Activated CD4-positive, alpha-beta T cell treated with anti-CD3 and anti-CD28 coated beads for 36 hours (primary cell): ENCODE data around the gene DGKG. TPM values are rescaled to one million over a fixed set of nuclear protein-coding genes. Genes with fewer than 3 reads are reported as not detected.

Source experiments
- ATAC-seq: fragments of 200-7000 bp; cut with Tn5 transposase; one replicate; pipeline ENCODE4 v1.10.0; 2021; ENCODE audit warnings: mild to moderate bottlenecking, moderate library complexity
- CTCF ChIA-PET: fragments of 350-600 bp; sonication (Branson Sonifier 250); formaldehyde crosslinking; loops from one replicate; lab custom pipeline; 2021; ENCODE audit warnings: antibody characterized with exemption; lab: Charles Lee
- POLR2A ChIA-PET: fragments of 350-600 bp; sonication (Branson Sonifier 250); formaldehyde crosslinking; loops from one replicate; lab custom pipeline; 2021; ENCODE audit warnings: antibody characterized with exemption, inconsistent platforms; lab: Charles Lee
- DNase-seq: peaks from one replicate; pipeline ENCODE4 v3.0.0-alpha.2; 2020
- H3K27ac Mint-ChIP-seq: one replicate; pipeline ENCODE4 v1.8.0; 2021; ENCODE audit warnings: mixed read lengths
- H3K27me3 Mint-ChIP-seq: one replicate; pipeline ENCODE4 v1.8.0; 2021; ENCODE audit warnings: mixed read lengths
- H3K36me3 Mint-ChIP-seq: one replicate; pipeline ENCODE4 v1.8.0; 2021; ENCODE audit warnings: low read depth, mixed read lengths
- H3K4me1 Mint-ChIP-seq: one replicate; pipeline ENCODE4 v1.8.0; 2021; ENCODE audit warnings: mixed read lengths
- H3K4me3 Mint-ChIP-seq: one replicate; pipeline ENCODE4 v1.8.0; 2021; ENCODE audit warnings: mild to moderate bottlenecking, moderate library complexity, mixed read lengths
- H3K9me3 Mint-ChIP-seq: one replicate; pipeline ENCODE4 v1.8.0; 2021; ENCODE audit warnings: low read depth, mixed read lengths
- intact Hi-C, 2 experiments: fragments of 100-400 bp; cut with DNase I in 1 of 2; cut with micrococcal nuclease in 1 of 2; formaldehyde crosslinking; loops; one replicate each; pipeline versions ENCODE4 v1.14.2 to v1.15.1; 2022 to 2024; cut with DNase I, micrococcal nuclease
- total RNA-seq, 2 experiments: library from RNA; stranded (reverse); gene quantifications; one replicate each; pipeline ENCODE4 v1.2.3, GENCODE V29; 2021

DGKG gene
- total RNA-seq, 2 experiments from 2014 or later, result 0.71 to 1.3 TPM

GRCh38 chr3:186099178-186099577 lies 262.9 kb downstream of the DGKG start:
- H3K36me3 Mint-ChIP-seq, result no peaks in the 10 kb centered on the region
- CTCF ChIA-PET, result no interaction called here

DNA sequence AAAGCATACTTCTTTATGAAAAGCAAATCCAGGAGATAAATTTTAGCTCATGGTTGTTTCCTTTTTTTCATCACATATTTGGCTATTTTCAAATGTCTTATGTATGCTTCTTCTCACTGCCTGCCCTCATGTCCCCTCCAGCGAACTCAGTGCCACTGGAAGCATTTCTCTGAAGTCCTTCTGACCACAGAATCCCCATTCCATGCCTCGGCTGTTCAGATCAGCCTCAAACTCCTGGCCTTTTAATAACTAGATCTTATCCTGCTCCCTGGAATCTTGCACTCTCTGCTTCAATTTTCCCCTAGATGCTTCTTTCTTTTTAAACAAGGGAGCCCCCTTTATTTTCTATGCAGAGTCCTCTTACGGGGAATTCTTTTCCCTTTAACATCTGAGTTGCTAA lies 263.3 kb downstream of the DGKG start:
- no peaks in the 10 kb centered on the region for H3K9me3 Mint-ChIP-seq
- H3K4me3 Mint-ChIP-seq, result no peak overlapping the region
- no peak for DNase-seq
- ChIA-PET CTCF (no interaction called here), POLR2A (no interaction called here)
- intact Hi-C loops, result loop anchor here in 1 of 2 experiments (2.0 kb wide), 1 partner anchor 60 kb away; no protein-coding TSS in a partner anchor
- H3K36me3 Mint-ChIP-seq, result no peaks in the 10 kb centered on the region
- peaks cover 62% of the 10 kb centered on the region for H3K27me3 Mint-ChIP-seq
- no peak for ATAC-seq
- peaks cover 5% of the 10 kb centered on the region for H3K4me1 Mint-ChIP-seq
- H3K27ac Mint-ChIP-seq, result no peak overlapping the region

More at GRCh38 chr3:186099178-186099577, 262.9 kb downstream of the DGKG start:
- ATAC-seq (no peak), DNase-seq (no peak)
- H3K4me1 Mint-ChIP-seq, result peaks cover 6% of the 10 kb centered on the region
- H3K27ac Mint-ChIP-seq, result no peak overlapping the region
- no peak overlapping the region for H3K4me3 Mint-ChIP-seq
- no peaks in the 10 kb centered on the region for H3K9me3 Mint-ChIP-seq
- intact Hi-C loops, result loop anchor here in 1 of 2 experiments (2.0 kb wide), 1 partner anchor 60 kb away; no protein-coding TSS in a partner anchor
- H3K27me3 Mint-ChIP-seq, result peaks cover 59% of the 10 kb centered on the region
- POLR2A ChIA-PET, result interaction anchor here (0.6 kb wide), 2 partner anchors 18 to 243 kb away, joined by 5 to 8 read pairs; no protein-coding TSS in a partner anchor

DNA sequence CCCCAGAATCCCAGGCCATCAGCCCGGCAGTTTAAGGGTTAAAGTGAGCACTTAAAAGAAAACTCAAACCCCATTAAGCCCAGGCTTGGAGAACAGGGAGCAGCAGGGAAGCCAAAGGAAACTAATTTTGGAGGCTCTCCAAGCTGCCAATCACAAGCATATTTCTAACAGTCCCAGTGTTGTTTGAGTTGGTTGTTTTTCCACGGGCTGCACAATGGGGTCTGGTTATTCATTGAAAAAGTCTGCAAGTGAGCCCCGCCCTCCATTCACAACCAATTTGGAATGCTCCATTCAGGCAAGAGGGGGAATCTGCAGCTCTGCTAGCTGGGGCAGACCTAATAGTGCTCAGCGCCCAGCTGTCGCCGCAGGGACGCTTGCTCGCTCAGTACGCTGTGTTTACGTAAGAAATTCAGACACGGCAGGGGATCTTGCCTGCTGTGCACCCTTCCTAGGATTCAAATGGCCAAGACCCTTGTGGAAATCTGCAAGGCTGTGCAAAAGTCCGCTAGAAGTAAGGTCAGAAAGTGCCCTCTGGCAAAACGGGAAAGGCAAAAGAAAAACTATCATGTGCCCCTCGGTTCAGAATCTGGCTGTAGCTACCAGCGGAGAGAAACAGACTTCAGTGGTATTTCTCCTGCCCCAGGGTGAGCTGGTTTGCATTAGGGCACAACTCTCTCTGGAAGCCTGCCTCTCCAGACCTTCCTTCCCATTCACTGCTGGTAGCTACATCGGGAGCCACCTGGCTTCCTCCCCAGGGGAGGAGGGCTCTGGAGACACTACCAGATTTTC lies 264.2 kb downstream of the DGKG start:
- CTCF ChIA-PET, result interaction anchor here (0.6 to 0.8 kb wide), 4 partner anchors 86 to 1185 kb away, joined by 3 to 7 read pairs (median 4); no protein-coding TSS in a partner anchor
- Mint-ChIP-seq H3K9me3 (no peaks in the 10 kb centered on the region), H3K4me1 (peaks cover 3% of the 10 kb centered on the region), H3K36me3 (no peaks in the 10 kb centered on the region), H3K27ac (no peak overlapping the region), H3K27me3 (peaks cover 62% of the 10 kb centered on the region), H3K4me3 (no peak overlapping the region)
- POLR2A ChIA-PET, result interaction anchor here (0.6 kb wide), 1 partner anchor 162 kb away, joined by 3 read pairs; no protein-coding TSS in a partner anchor
- peak; percentile 11 for DNase-seq
- intact Hi-C loops, result loop anchor here in 1 of 2 experiments (2.0 kb wide), 1 partner anchor 59 kb away; no protein-coding TSS in a partner anchor
- peak; percentile 60 for ATAC-seq

- H3K4me1 Mint-ChIP-seq, result peaks cover 3% of the 10 kb centered on the region
- DNase-seq, result no peak
- H3K9me3 Mint-ChIP-seq, result no peaks in the 10 kb centered on the region
- H3K27me3 Mint-ChIP-seq, result peaks cover 62% of the 10 kb centered on the region
- intact Hi-C loops, result no loop called here
- H3K36me3 Mint-ChIP-seq, result no peaks in the 10 kb centered on the region
- POLR2A ChIA-PET, result no interaction called here
- no peak overlapping the region for H3K4me3 Mint-ChIP-seq
- no peak overlapping the region for H3K27ac Mint-ChIP-seq
- CTCF ChIA-PET, result interaction anchor here (0.6 to 1.4 kb wide), 5 partner anchors 86 to 1186 kb away, joined by 3 to 7 read pairs (median 4); no protein-coding TSS in a partner anchor
- ATAC-seq, result no peak
These were observed 264.7 kb downstream of the DGKG start for GRCh38 chr3:186097317-186097662.

Other genes starting within 250 kb of the DGKG start
- 1 to 10 TPM; 1.6 to 1.7 TPM for gene CRYGS, start 182.1 kb upstream of the DGKG start, total RNA-seq
- 10 to 100 TPM; 10.5 to 11.4 TPM for gene TBCCD1, start 205.1 kb upstream of the DGKG start, total RNA-seq
- 10 to 100 TPM; 30.9 to 36.6 TPM for gene DNAJB11, start 208.5 kb upstream of the DGKG start, total RNA-seq